OCI-LY3 (cell line): ENCODE data around the gene TCF12.

ENCODE experiments used
- H2AFZ ChIP-seq: fragments of 200-600, 300-600 bp; shearing (Covaris generic); 2 replicates; pipeline ENCODE4 v1.6.0; 2014; ENCODE audit warnings: antibody characterized with exemption, low read depth, low read length
- H3K27ac ChIP-seq: fragments of 200-600, 300-600 bp; sonication (generic); 2 replicates; pipeline ENCODE4 v1.5.1; 2014; ENCODE audit warnings: mild to moderate bottlenecking, low read length, moderate library complexity, mixed read lengths
- H3K27me3 ChIP-seq: fragments of 200-600, 300-600 bp; sonication (generic); 2 replicates; pipeline ENCODE4 v1.6.1; 2014; ENCODE audit warnings: low read depth, low read length, mixed read lengths
- H3K36me3 ChIP-seq: fragments of 200-600, 300-600 bp; sonication (generic); replicated peaks from 2 replicates; pipeline ENCODE3; 2014; ENCODE audit warnings: low read depth, low read length, mixed read lengths
- H3K4me1 ChIP-seq: fragments of 300-600, 200-600 bp; sonication (generic); 2 replicates; pipeline ENCODE4 v1.6.1; 2014; ENCODE audit warnings: low read length, mixed read lengths
- H3K4me2 ChIP-seq: fragments of 200-600, 300-600 bp; sonication (generic); 2 replicates; pipeline ENCODE4 v1.6.1; 2014; ENCODE audit warnings: low read length, mixed read lengths
- H3K4me3 ChIP-seq: fragments of 300-600, 200-600 bp; sonication (generic); 2 replicates; pipeline ENCODE4 v1.5.1; 2014; ENCODE audit warnings: antibody characterized with exemption, mild to moderate bottlenecking, low read length, moderate library complexity
- H3K79me2 ChIP-seq: fragments of 300-600, 200-600 bp; shearing (Covaris generic); 2 replicates; pipeline ENCODE4 v1.6.1; 2014; ENCODE audit warnings: mild to moderate bottlenecking, low read length, mixed read lengths
- H3K9ac ChIP-seq: fragments of 300-600, 200-600 bp; shearing (Covaris generic); 2 replicates; pipeline ENCODE4 v1.6.0; 2014; ENCODE audit warnings: mild to moderate bottlenecking, low read length, moderate library complexity
- H3K9me3 ChIP-seq: fragments of 200-600, 300-600 bp; shearing (Covaris generic); 2 replicates; pipeline ENCODE4 v1.6.1; 2014; ENCODE audit warnings: low read length, mixed read lengths; ENCODE audit not compliant: insufficient read depth
- H4K20me1 ChIP-seq: fragments of 200-600, 300-600 bp; sonication (generic); 2 replicates; pipeline ENCODE4 v1.6.1; 2016; ENCODE audit warnings: low read length, mixed read lengths; ENCODE audit not compliant: insufficient read depth
- EZH2phosphoT487 ChIP-seq: fragments of 200-600 bp; shearing (Covaris generic); IDR thresholded peaks from 2 replicates; pipeline ENCODE4 v1.6.1; 2018; ENCODE audit warnings: antibody characterized with exemption, mixed run types, low read depth
- TF ChIP-seq, protein P1 (sequence below): fragments of 200-600, 300-600 bp; sonication (generic); IDR thresholded peaks from 2 replicates; pipeline ENCODE4 v1.5.1; 2014; ENCODE audit warnings: antibody characterized with exemption, low read length, low read depth

Gene TCF12

DNA sequence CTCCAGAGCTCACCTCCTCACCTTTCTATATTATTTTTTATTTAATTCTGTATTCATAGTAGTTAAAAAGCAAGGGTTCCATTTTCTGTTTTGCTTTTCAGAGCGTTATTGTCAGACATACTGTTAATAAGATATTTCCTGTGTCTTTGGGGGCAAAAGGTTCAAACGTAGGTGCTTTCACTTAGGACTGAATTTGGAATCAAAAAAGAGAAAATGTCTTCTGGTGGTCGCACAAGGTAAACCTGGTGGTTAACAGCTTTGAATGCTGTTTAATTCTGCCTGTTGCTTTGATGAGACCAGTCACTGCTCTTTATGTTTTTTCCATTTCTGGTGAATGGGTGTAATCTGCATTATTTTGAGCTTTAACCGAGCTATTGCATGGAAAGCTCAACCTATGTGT, 212.5 kb downstream of the TCF12 start:
- TF ChIP-seq, protein P1, sequence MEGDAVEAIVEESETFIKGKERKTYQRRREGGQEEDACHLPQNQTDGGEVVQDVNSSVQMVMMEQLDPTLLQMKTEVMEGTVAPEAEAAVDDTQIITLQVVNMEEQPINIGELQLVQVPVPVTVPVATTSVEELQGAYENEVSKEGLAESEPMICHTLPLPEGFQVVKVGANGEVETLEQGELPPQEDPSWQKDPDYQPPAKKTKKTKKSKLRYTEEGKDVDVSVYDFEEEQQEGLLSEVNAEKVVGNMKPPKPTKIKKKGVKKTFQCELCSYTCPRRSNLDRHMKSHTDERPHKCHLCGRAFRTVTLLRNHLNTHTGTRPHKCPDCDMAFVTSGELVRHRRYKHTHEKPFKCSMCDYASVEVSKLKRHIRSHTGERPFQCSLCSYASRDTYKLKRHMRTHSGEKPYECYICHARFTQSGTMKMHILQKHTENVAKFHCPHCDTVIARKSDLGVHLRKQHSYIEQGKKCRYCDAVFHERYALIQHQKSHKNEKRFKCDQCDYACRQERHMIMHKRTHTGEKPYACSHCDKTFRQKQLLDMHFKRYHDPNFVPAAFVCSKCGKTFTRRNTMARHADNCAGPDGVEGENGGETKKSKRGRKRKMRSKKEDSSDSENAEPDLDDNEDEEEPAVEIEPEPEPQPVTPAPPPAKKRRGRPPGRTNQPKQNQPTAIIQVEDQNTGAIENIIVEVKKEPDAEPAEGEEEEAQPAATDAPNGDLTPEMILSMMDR = no peak
- TF ChIP-seq EZH2phosphoT487 = no peak
- Histone ChIP-seq H3K4me1 (peaks cover 12% of the 10 kb centered on the region), H3K27me3 (no peaks in the 10 kb centered on the region), H2AFZ (no peak overlapping the region), H3K4me3 (no peak overlapping the region), H3K36me3 (peaks cover 8% of the 10 kb centered on the region), H3K4me2 (no peak overlapping the region), H3K27ac (no peak overlapping the region), H4K20me1 (no peaks in the 10 kb centered on the region), H3K79me2 (no peaks in the 10 kb centered on the region), H3K9me3 (no peaks in the 10 kb centered on the region), H3K9ac (no peak overlapping the region)

DNA sequence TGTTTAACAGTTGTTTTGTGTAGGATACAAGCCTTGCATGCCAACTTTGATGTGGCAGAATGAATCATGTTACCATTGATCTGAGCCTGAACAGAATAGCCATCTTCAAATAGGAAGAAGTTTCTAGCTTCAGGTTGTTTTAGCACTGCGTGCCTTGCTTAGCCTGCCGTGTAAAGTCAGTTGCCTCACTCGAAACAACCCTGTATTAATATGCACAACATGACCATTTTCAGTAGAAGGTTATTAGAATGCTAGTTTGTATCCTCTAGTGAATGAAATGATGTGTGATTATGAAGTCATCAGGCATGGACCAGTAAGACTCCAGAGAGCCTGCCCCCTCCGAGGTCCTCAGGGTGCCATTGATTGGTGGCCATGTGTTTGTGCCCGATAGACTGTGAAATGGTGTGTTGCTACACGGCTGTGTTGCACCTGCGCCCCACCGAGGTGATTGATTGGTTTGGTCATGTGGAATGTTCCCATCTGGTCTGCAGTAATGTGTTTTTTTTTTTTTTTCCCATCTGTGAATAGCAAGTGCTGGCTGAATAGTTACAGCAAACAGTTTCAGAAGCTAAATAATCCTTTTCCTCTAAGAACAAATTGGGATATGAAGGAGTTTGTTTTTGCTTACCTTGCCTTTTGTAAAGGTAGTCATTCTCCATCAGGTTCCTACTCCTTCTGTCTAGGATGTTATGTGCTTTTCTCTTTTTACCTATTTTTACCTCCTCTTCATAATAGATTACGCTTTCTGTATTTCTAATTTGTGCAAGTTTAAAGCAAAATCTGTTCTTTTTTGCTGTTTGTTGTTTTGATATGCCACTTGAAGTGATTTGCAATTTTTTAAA, 214.9 kb downstream of the TCF12 start:
- no peaks in the 10 kb centered on the region for H3K79me2 ChIP-seq
- no peak overlapping the region for H2AFZ ChIP-seq
- no peak for TF ChIP-seq EZH2phosphoT487
- peaks cover 8% of the 10 kb centered on the region for H3K4me1 ChIP-seq
- no peak overlapping the region for H3K27ac ChIP-seq
- H3K27me3 ChIP-seq = no peaks in the 10 kb centered on the region
- no peaks in the 10 kb centered on the region for H4K20me1 ChIP-seq
- H3K36me3 ChIP-seq = no peaks in the 10 kb centered on the region
- no peak overlapping the region for H3K9ac ChIP-seq
- no peaks in the 10 kb centered on the region for H3K9me3 ChIP-seq
- H3K4me2 ChIP-seq = no peak overlapping the region
- H3K4me3 ChIP-seq = no peak overlapping the region

DNA sequence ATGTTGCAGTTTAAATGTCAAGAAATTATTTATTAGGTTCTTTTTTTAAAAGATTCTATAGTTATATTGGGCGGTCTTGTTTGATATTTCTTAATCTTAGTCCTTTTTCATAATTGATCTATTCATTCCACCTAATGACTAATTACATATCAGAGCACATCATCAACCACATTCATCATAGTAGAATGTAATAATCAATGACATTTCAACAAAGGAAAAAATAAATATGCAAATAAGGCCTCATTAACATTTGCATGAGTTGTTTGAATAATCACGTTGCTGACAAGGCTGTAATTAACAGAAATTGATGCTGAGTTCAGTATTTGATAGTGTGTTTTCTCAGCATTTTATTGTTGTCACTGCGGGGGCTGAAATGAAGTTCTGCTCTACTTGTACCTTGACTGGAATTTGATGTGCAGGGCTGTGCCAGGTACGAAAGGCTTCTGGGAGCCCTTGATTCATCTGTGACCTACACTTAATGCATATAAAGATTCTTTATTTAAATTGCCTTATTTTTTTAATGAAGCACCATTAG, 215.7 kb downstream of the TCF12 start:
- Histone ChIP-seq H3K9ac (no peak overlapping the region), H4K20me1 (no peaks in the 10 kb centered on the region), H3K27ac (no peak overlapping the region), H3K4me3 (no peak overlapping the region), H3K27me3 (no peaks in the 10 kb centered on the region), H3K4me2 (no peak overlapping the region), H3K4me1 (no peaks in the 10 kb centered on the region), H3K36me3 (no peaks in the 10 kb centered on the region), H3K9me3 (no peaks in the 10 kb centered on the region), H2AFZ (no peak overlapping the region), H3K79me2 (no peaks in the 10 kb centered on the region)
- TF ChIP-seq, protein P1 = no peak
- TF ChIP-seq EZH2phosphoT487 = no peak

DNA sequence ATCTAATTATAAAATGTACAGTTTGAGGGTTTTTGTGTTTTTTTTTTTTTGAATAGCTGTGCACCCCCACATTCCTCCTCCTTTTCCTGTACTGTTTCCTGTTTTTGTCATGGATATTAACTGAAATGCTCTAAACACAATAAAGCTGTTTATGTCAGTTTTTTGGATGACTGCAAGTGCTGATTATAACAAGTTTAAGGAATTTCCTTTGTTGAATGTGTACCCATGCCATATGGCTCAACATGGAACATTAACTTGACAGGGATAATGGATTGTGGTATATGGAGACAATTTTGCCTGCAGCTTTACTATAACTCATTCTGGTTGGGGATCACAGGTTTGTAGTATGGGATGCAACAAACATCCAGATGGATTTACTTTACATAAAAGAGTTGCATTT, 216.4 kb downstream of the TCF12 start:
- Histone ChIP-seq H3K27ac (no peak overlapping the region), H3K36me3 (no peaks in the 10 kb centered on the region), H3K4me1 (no peaks in the 10 kb centered on the region), H4K20me1 (no peaks in the 10 kb centered on the region), H3K4me3 (no peak overlapping the region), H3K9ac (no peak overlapping the region), H3K27me3 (no peaks in the 10 kb centered on the region), H3K9me3 (no peaks in the 10 kb centered on the region), H3K4me2 (no peak overlapping the region), H3K79me2 (no peaks in the 10 kb centered on the region), H2AFZ (no peak overlapping the region)
- TF ChIP-seq, protein P1 = no peak
- no peak for TF ChIP-seq EZH2phosphoT487
